ENCODE results near the gene PCDH9. TPM values are rescaled to one million over a fixed set of nuclear protein-coding genes. Genes with fewer than 3 reads are reported as not detected.

Gene PCDH9
- total RNA-seq, 1 donor from 2014 or later, result 0.26 TPM

DNA sequence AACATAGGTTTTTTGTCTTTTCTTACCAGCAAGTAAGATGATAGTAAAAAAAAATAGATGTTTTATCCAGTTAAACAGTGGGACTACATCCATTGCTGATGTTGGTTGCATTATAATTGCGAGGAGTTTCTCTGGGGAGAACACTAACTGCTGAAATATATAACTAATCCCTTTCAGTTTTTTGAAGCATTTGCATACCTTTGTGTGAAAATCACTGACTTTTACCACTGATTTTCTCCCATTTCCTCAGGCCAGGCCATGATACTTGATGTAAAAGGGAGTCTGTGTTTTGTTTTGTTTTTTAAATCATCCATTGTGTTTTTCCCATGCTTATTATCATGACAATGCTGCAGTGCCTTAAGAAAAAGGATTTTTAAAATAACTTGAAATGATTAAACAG, 699.5 kb downstream of the PCDH9 start:
- TF ChIP-seq, protein P1, sequence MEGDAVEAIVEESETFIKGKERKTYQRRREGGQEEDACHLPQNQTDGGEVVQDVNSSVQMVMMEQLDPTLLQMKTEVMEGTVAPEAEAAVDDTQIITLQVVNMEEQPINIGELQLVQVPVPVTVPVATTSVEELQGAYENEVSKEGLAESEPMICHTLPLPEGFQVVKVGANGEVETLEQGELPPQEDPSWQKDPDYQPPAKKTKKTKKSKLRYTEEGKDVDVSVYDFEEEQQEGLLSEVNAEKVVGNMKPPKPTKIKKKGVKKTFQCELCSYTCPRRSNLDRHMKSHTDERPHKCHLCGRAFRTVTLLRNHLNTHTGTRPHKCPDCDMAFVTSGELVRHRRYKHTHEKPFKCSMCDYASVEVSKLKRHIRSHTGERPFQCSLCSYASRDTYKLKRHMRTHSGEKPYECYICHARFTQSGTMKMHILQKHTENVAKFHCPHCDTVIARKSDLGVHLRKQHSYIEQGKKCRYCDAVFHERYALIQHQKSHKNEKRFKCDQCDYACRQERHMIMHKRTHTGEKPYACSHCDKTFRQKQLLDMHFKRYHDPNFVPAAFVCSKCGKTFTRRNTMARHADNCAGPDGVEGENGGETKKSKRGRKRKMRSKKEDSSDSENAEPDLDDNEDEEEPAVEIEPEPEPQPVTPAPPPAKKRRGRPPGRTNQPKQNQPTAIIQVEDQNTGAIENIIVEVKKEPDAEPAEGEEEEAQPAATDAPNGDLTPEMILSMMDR (IDR thresholded peaks at IDR 0.05; ENCODE audit: insufficient read depth, low read length, severe bottlenecking), result no peak
- FAIRE-seq (no peak), DNase-seq (ENCODE audit: low read depth) (no peak)
- H3K27me3 ChIP-seq (ENCODE audit: control insufficient read depth, insufficient read depth, low read length), result no peaks in the 10 kb centered on the region
- H3K36me3 ChIP-seq (ENCODE audit: control insufficient read depth, insufficient read depth, low read length), result no peaks in the 10 kb centered on the region
- H3K4me3 ChIP-seq (ENCODE audit: low read depth, low read length), result no peak overlapping the region

DNA sequence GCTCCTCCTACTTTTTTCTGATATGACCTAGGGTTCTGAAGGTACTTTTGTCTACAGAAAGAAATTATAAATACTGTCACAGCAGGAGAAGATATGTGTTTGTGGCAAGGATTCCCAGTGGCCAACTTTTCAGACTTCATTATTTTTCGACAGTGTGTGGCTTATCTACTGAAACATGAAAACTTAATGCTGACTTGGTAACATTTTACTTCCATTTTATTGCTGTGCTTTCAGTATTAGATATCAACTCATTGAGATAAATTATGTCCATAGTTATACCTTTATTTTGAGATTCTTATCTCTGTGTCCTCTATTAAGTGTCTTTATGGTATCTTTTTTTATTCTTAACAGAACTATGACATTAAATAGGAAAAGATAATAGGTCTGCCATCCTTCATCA, 700.0 kb downstream of the PCDH9 start:
- no peak for FAIRE-seq

DNA sequence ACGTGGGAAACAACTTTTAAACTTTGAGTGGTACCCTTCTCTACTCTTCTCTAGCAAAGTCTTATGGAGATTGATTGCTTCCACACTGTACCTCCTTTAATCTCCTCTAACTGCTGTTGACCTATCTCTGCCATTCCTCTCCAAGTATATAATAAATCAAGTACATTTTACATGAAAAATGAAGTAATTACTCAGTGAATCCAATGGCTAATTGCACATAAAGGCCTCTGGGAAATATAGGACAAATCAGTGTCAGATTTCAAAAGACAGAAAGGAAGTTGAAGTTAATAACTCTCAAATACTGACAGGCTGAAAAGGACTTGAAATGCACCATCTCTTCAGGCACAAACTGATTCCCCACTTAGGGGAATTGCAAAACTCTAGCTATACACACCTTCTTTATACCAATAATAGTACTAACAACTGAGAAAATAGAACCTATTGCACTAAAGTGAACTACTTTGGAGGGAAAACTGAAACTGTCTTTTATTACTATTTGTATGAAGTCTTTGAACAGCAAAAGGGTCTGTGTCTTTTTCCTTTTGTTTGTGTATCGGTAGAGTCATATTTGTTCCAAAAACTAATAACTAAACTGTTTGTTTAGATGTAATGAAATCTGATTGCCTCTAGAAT, 701.1 kb downstream of the PCDH9 start:
- no peak for DNase-seq (ENCODE audit: low read depth)
- no peak overlapping the region for H3K4me3 ChIP-seq (ENCODE audit: low read depth, low read length)
- H3K36me3 ChIP-seq (ENCODE audit: control insufficient read depth, insufficient read depth, low read length), result no peaks in the 10 kb centered on the region
- H3K27me3 ChIP-seq (ENCODE audit: control insufficient read depth, insufficient read depth, low read length), result no peaks in the 10 kb centered on the region
- no peak for FAIRE-seq
- TF ChIP-seq, protein P1 (IDR thresholded peaks at IDR 0.05; ENCODE audit: insufficient read depth, low read length, severe bottlenecking), result no peak

More for the DNA sequence above, 700.0 kb downstream of the PCDH9 start:
- Histone ChIP-seq H3K36me3 (ENCODE audit: control insufficient read depth, insufficient read depth, low read length) (no peaks in the 10 kb centered on the region), H3K4me3 (ENCODE audit: low read depth, low read length) (no peak overlapping the region), H3K27me3 (ENCODE audit: control insufficient read depth, insufficient read depth, low read length) (no peaks in the 10 kb centered on the region)
- no peak for DNase-seq (ENCODE audit: low read depth)
- TF ChIP-seq, protein P1 (IDR thresholded peaks at IDR 0.05; ENCODE audit: insufficient read depth, low read length, severe bottlenecking), result no peak

DNA sequence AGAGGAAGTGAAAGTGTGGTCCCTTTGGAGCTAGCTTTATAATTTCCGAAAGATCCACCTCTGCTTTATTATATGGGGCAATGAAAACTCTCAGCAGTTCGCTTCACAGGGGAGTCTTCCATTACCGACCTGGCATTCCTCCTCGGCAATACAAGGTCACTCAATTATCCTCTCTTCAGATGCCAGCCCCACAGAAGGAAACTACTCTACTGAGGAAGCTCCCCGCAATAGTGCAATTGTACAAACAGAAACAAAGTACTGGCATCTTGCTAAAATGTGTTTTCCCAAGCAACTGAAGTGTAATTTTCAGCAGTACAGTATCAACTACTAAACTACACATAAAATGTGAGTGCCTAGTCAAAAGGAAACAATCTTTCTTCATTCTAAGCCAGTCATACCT, 702.0 kb downstream of the PCDH9 start:
- TF ChIP-seq, protein P1 (IDR thresholded peaks at IDR 0.05; ENCODE audit: insufficient read depth, low read length, severe bottlenecking), result no peak
- no peak overlapping the region for H3K4me3 ChIP-seq (ENCODE audit: low read depth, low read length)
- FAIRE-seq (no peak), DNase-seq (ENCODE audit: low read depth) (no peak)
- H3K27me3 ChIP-seq (ENCODE audit: control insufficient read depth, insufficient read depth, low read length), result no peaks in the 10 kb centered on the region
- no peaks in the 10 kb centered on the region for H3K36me3 ChIP-seq (ENCODE audit: control insufficient read depth, insufficient read depth, low read length)

DNA sequence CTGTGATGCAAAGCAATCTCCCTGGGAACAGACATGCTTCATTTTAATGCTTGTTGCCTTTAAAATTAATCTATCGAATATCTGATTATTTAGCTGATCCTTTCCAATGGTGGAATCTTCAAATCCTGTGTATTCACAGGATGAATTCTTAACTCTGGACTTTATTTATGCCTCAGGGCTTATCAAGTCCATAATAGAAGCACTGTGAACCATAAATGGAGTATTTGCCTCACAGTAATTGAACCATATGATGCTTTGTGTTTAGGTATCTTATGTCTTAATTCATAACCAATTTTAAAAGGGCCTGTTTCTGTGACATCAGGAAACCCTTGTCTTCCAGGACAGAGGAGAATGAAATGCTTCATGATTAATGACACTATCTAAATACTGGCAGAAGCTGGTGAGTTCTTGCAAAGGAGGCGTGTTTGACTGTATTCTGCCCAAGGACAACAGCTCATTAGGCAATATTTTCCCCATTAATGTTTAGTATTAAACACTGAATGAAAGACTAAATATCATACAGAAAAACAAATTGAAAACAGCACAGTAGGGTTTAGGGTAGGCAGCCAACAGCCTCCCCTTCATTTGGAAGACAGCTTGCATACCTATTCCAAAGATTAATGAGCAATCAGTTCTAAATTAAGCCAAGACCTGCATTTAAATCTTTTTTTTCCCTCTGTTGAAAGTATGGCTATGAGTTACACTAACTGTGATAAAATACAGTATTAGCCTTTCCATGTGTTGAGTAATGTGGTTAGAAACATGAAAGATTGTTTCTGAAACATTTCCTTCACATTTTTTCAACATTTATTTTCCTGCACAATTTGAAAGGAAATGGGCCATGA, 709.4 kb downstream of the PCDH9 start:
- FAIRE-seq (no peak), DNase-seq (ENCODE audit: low read depth) (no peak)
- no peak overlapping the region for H3K4me3 ChIP-seq (ENCODE audit: low read depth, low read length)
- TF ChIP-seq, protein P1 (IDR thresholded peaks at IDR 0.05; ENCODE audit: insufficient read depth, low read length, severe bottlenecking), result no peak
- H3K27me3 ChIP-seq (ENCODE audit: control insufficient read depth, insufficient read depth, low read length), result no peaks in the 10 kb centered on the region
- H3K36me3 ChIP-seq (ENCODE audit: control insufficient read depth, insufficient read depth, low read length), result no peaks in the 10 kb centered on the region

Data from bronchial epithelial cell (primary cell).